NCI-H748 treated with DMSO at 0.1 percent for 48 hours (cell line): Measurements from ENCODE around the gene LHFPL5.

Source experiments
- DNase-seq: peaks from one replicate; lab custom pipeline; 2025; lab: John Stamatoyannopoulos, UW

Gene LHFPL5

GRCh38 chr6:35804996-35805736 is at the start of gene LHFPL5:
LHFPL5 (plus strand) TSS chr6:35805352; CDS start chr6:35805671, 319 bp downstream.
- DNase-seq, result peak; percentile 69

- DNase-seq, result no peak
Observed at GRCh38 chr6:35757456-35758123, 47.6 kb upstream of the LHFPL5 start.

GRCh38 chr6:35759426-35759825 is 45.7 kb upstream of the LHFPL5 start:
- no peak for DNase-seq

GRCh38 chr6:35765739-35766138 is 39.4 kb upstream of the LHFPL5 start:
- no peak for DNase-seq

GRCh38 chr6:35769211-35769610 is 35.9 kb upstream of the LHFPL5 start:
- no peak for DNase-seq

GRCh38 chr6:35771343-35771627 is 33.9 kb upstream of the LHFPL5 start:
- no peak for DNase-seq

- no peak for DNase-seq
Observed at GRCh38 chr6:35774116-35774794, 30.9 kb upstream of the LHFPL5 start.

- DNase-seq, result no peak
Observed at GRCh38 chr6:35775031-35775430, 30.1 kb upstream of the LHFPL5 start.

GRCh38 chr6:35776364-35777215 is 28.6 kb upstream of the LHFPL5 start, which contains the start of gene CLPSL2:
CLPSL2 (plus strand) TSS chr6:35776598; CDS start chr6:35776619, 21 bp downstream.
- DNase-seq, result no peak

- DNase-seq, result no peak
Observed at GRCh38 chr6:35777356-35778102, 27.6 kb upstream of the LHFPL5 start.

- DNase-seq, result no peak
Observed at GRCh38 chr6:35778437-35778836, 26.7 kb upstream of the LHFPL5 start.

- no peak for DNase-seq
Observed at GRCh38 chr6:35780719-35781118, 24.4 kb upstream of the LHFPL5 start, which contains the start of gene CLPSL1. CLPSL1 (plus strand) TSS chr6:35781019; CDS start chr6:35781111, 92 bp downstream.

- no peak for DNase-seq
Observed at GRCh38 chr6:35781290-35781689, 23.9 kb upstream of the LHFPL5 start.

- no peak for DNase-seq
Observed at GRCh38 chr6:35782424-35782823, 22.7 kb upstream of the LHFPL5 start.

- no peak for DNase-seq
Observed at GRCh38 chr6:35784200-35784599, 21.0 kb upstream of the LHFPL5 start.

GRCh38 chr6:35786272-35786671 is 18.9 kb upstream of the LHFPL5 start:
- DNase-seq, result no peak

GRCh38 chr6:35786810-35787209 is 18.3 kb upstream of the LHFPL5 start:
- DNase-seq, result no peak

GRCh38 chr6:35787266-35788218 is 17.6 kb upstream of the LHFPL5 start:
- DNase-seq, result no peak

- DNase-seq, result no peak
Observed at GRCh38 chr6:35788423-35788982, 16.6 kb upstream of the LHFPL5 start.

GRCh38 chr6:35790683-35791082 is 14.5 kb upstream of the LHFPL5 start:
- no peak for DNase-seq
